Karpas-422 (cell line): ENCODE results near the gene NT5DC1. TPM values are rescaled to one million over a fixed set of nuclear protein-coding genes. Genes with fewer than 3 reads are reported as not detected.

ENCODE experiments used
- DNase-seq: peaks from one replicate; pipeline ENCODE4 v3.0.0-alpha.2; 2015
- H2AFZ ChIP-seq: fragments of 200-600 bp; sonication (generic); 2 replicates; pipeline ENCODE4 v1.6.1; 2014; ENCODE audit warnings: antibody characterized with exemption, low read length, mixed read lengths
- H3K27ac ChIP-seq: fragments of 200-600 bp; sonication (generic); 2 replicates; pipeline ENCODE4 v1.5.1; 2014; ENCODE audit warnings: mild to moderate bottlenecking, low read length, moderate library complexity
- H3K27me3 ChIP-seq: fragments of 200-600 bp; sonication (generic); 2 replicates; pipeline ENCODE4 v1.6.1; 2014; ENCODE audit warnings: low read length, mixed read lengths
- H3K36me3 ChIP-seq: fragments of 200-600 bp; sonication (generic); 2 replicates; pipeline ENCODE4 v1.6.1; 2014; ENCODE audit warnings: low read length, mixed read lengths; ENCODE audit not compliant: insufficient read depth
- H3K4me1 ChIP-seq: fragments of 200-600 bp; sonication (generic); 2 replicates; pipeline ENCODE4 v1.6.1; 2014; ENCODE audit warnings: mild to moderate bottlenecking, low read length, mixed read lengths
- H3K4me2 ChIP-seq: fragments of 200-600 bp; sonication (generic); 2 replicates; pipeline ENCODE4 v1.6.1; 2014; ENCODE audit warnings: low read length, low read depth, mild to moderate bottlenecking; ENCODE audit not compliant: poor library complexity, severe bottlenecking
- H3K4me3 ChIP-seq: fragments of 200-600 bp; sonication (generic); 2 replicates; pipeline ENCODE4 v1.5.1; 2014; ENCODE audit warnings: mild to moderate bottlenecking, antibody characterized with exemption, low read length, mixed read lengths
- H3K79me2 ChIP-seq: fragments of 200-600 bp; sonication (generic); 2 replicates; pipeline ENCODE4 v1.6.1; 2014; ENCODE audit warnings: mild to moderate bottlenecking, low read length, mixed read lengths
- H3K9ac ChIP-seq: fragments of 200-600 bp; sonication (generic); 2 replicates; pipeline ENCODE4 v1.6.0; 2014; ENCODE audit warnings: low read length
- H3K9me2 ChIP-seq: fragments of 200-600 bp; sonication (generic), shearing (Covaris generic); replicated peaks from 2 replicates; pipeline ENCODE4 v1.6.0; 2014; ENCODE audit warnings: mild to moderate bottlenecking, low read length, moderate library complexity; ENCODE audit not compliant: insufficient read depth
- H3K9me3 ChIP-seq: fragments of 300-700, 200-600 bp; sonication (generic); 2 replicates; pipeline ENCODE4 v1.6.1; 2014; ENCODE audit warnings: low read length, mixed read lengths
- H4K20me1 ChIP-seq: fragments of 200-600 bp; sonication (generic); 2 replicates; pipeline ENCODE4 v1.6.1; 2014; ENCODE audit warnings: mild to moderate bottlenecking, antibody characterized with exemption, low read length, low read depth; ENCODE audit not compliant: insufficient read depth
- total RNA-seq: library from RNA; depleted of rRNA; stranded (reverse); fragments of >200 nt; shearing (Covaris generic); gene quantifications from 2 replicates; pipeline ENCODE4 v1.2.3, GENCODE V29; 2014; ENCODE audit warnings: low replicate concordance

NT5DC1 gene
- total RNA-seq, 1 experiment from 2014 or later = 3.0 TPM

DNA sequence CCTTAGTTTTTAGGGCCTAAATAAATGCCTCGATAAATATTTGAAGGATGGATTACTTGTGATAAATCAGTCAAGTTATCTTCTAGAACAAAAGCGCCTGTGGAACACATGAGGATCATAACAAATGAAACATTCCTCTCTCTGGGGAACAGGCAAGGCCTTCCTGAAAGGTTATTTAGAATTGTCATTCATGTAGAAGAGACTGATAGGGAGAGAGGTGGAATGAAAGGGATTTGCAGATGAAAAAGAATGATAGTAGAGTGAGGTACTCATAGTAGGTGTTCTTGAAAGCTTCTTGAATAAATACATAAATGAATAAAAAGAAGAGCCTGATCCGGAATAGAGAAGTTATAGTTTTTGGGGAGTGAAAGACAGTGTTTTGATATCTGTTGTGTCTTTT, 122.7 kb downstream of the NT5DC1 start:
- Histone ChIP-seq H3K4me1 (peaks cover 1% of the 10 kb centered on the region), H3K9me2 (no peaks in the 10 kb centered on the region), H2AFZ (no peak overlapping the region), H3K9ac (no peak overlapping the region), H3K27me3 (no peaks in the 10 kb centered on the region), H3K4me3 (no peak overlapping the region), H3K79me2 (no peaks in the 10 kb centered on the region), H3K27ac (no peak overlapping the region), H3K4me2 (no peak overlapping the region), H4K20me1 (no peaks in the 10 kb centered on the region), H3K36me3 (no peaks in the 10 kb centered on the region), H3K9me3 (no peaks in the 10 kb centered on the region)
- no peak for DNase-seq

DNA sequence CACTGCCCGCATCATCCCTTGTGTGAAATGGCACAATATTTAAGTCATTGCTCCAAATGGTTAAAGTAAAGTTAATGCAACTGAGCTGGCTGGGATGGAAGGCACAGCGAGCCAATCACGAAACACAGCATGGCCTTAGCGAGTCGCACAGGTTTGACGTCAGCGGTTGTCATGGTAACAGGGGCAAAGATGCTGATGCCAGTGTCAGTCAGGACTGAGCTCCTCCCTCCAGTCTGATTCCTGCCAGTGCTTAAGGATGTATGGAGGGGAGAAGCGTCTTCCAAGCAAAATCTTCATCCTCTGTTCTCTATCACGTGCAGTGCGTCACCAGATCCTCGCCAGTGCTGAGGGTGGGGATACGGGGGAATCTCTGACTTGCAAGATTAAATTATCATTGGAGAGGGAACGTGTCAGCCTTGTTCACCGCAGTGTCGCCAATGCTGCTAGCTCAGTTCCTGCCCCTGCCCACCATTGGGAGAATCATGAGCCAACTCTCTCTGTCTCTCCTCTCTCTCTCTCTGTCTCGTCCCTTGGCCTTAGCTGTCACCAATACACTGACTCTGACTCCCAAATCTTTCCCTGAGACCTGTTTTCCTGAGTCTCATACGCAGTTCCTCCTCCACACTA, 128.7 kb downstream of the NT5DC1 start:
- H2AFZ ChIP-seq = 0 out of 2 replicates have a peak overlapping the region, but pooled peaks have one; percentile 36
- H3K4me3 ChIP-seq = peak overlapping the region; percentile 46; the same call in 1 of the 2 replicates
- peaks cover 5% of the 10 kb centered on the region for H3K4me1 ChIP-seq
- no peaks in the 10 kb centered on the region for H3K36me3 ChIP-seq
- H3K9ac ChIP-seq = peak overlapping the region; percentile 29
- H3K4me2 ChIP-seq = peak overlapping the region; percentile 50
- H3K9me2 ChIP-seq = no peaks in the 10 kb centered on the region
- peak; percentile 91 for DNase-seq
- no peaks in the 10 kb centered on the region for H3K9me3 ChIP-seq
- no peaks in the 10 kb centered on the region for H3K79me2 ChIP-seq
- H3K27ac ChIP-seq = no peak overlapping the region
- no peaks in the 10 kb centered on the region for H3K27me3 ChIP-seq
- no peaks in the 10 kb centered on the region for H4K20me1 ChIP-seq

DNA sequence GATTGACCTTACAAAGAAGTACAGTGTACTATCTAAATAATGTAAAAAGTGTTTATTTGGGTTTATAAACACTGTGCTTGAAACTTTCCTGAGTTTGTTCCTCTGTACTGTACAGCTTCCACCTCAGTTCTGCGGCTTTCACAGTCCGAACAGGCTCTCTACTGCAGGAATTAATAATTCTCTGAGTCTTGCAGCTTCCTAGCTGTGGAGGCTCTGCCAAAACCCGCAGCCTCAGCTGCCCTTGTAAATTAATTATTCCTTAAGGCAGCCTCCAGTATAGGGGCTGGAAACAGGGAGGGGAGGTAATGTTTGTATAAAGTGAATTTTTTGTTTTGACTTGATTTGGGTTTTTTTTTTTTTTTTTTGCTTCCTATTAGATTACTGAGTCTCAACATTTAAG, 134.0 kb downstream of the NT5DC1 start:
- H2AFZ ChIP-seq = no peak overlapping the region
- no peak overlapping the region for H3K4me2 ChIP-seq
- no peaks in the 10 kb centered on the region for H4K20me1 ChIP-seq
- H3K36me3 ChIP-seq = no peaks in the 10 kb centered on the region
- no peaks in the 10 kb centered on the region for H3K4me1 ChIP-seq
- DNase-seq = no peak
- H3K27ac ChIP-seq = no peak overlapping the region
- no peaks in the 10 kb centered on the region for H3K9me2 ChIP-seq
- no peak overlapping the region for H3K4me3 ChIP-seq
- no peaks in the 10 kb centered on the region for H3K27me3 ChIP-seq
- H3K9ac ChIP-seq = no peak overlapping the region
- H3K79me2 ChIP-seq = no peaks in the 10 kb centered on the region
- H3K9me3 ChIP-seq = no peaks in the 10 kb centered on the region

DNA sequence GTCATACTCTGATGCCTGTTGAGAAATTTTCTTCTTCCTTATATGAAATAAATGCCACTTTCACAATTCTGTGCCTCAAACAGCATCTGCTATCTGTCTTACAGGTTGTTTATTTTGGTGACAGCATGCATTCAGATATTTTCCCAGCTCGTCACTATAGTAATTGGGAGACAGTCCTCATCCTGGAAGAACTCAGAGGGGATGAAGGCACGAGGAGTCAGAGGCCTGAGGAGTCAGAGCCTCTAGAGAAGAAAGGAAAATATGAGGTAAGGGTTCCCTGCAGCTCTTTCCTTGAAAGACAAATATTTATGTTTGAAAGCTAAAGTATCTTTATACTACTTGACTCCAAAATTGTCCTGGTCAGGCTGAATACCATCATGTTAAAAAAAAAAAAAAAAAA, 137.4 kb downstream of the NT5DC1 start:
- Histone ChIP-seq H3K9me3 (no peaks in the 10 kb centered on the region), H2AFZ (no peak overlapping the region), H3K4me2 (no peak overlapping the region), H3K27me3 (no peaks in the 10 kb centered on the region), H3K9me2 (no peaks in the 10 kb centered on the region), H3K36me3 (no peaks in the 10 kb centered on the region), H3K4me3 (no peak overlapping the region), H3K27ac (no peak overlapping the region), H4K20me1 (no peaks in the 10 kb centered on the region), H3K4me1 (no peaks in the 10 kb centered on the region), H3K9ac (no peak overlapping the region), H3K79me2 (no peaks in the 10 kb centered on the region)
- DNase-seq = no peak

DNA sequence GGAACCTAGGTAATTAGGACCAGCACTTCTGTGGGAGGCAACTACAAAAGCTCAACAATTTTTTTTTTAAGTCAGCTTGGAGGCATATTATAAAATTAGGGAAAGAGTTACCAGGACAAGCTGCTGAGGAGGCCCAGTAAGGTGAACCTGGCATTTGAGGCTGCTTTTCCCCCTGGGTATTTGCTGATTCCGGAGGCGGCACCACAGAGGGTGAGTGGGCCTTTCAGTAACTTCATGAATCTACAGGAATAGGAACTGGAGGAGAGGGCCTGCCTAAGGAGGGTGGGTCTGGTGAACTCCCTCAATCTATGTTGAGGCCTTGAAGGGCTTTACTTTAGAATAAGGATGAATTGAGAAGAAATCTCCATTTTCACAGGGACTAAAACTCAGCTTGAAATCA, 138.6 kb downstream of the NT5DC1 start:
- no peaks in the 10 kb centered on the region for H3K9me3 ChIP-seq

GRCh38 chr6:116239856-116240255, 139.2 kb downstream of the NT5DC1 start:
- H3K4me1 ChIP-seq = no peaks in the 10 kb centered on the region
- DNase-seq = no peak
- H3K9me2 ChIP-seq = no peaks in the 10 kb centered on the region
- H3K9me3 ChIP-seq = no peaks in the 10 kb centered on the region
- H4K20me1 ChIP-seq = no peaks in the 10 kb centered on the region
- H3K79me2 ChIP-seq = no peaks in the 10 kb centered on the region
- H3K36me3 ChIP-seq = no peaks in the 10 kb centered on the region
- H3K27ac ChIP-seq = no peak overlapping the region
- H2AFZ ChIP-seq = no peak overlapping the region
- H3K4me3 ChIP-seq = no peak overlapping the region
- H3K9ac ChIP-seq = no peak overlapping the region
- H3K4me2 ChIP-seq = no peak overlapping the region
- H3K27me3 ChIP-seq = no peaks in the 10 kb centered on the region

More for the DNA sequence above, 138.6 kb downstream of the NT5DC1 start:
- Histone ChIP-seq H3K36me3 (no peaks in the 10 kb centered on the region), H3K27me3 (no peaks in the 10 kb centered on the region), H4K20me1 (no peaks in the 10 kb centered on the region), H3K9me2 (no peaks in the 10 kb centered on the region), H3K4me2 (no peak overlapping the region), H2AFZ (no peak overlapping the region), H3K79me2 (no peaks in the 10 kb centered on the region), H3K9ac (no peak overlapping the region), H3K4me3 (no peak overlapping the region), H3K27ac (no peak overlapping the region), H3K4me1 (no peaks in the 10 kb centered on the region)
- no peak for DNase-seq

DNA sequence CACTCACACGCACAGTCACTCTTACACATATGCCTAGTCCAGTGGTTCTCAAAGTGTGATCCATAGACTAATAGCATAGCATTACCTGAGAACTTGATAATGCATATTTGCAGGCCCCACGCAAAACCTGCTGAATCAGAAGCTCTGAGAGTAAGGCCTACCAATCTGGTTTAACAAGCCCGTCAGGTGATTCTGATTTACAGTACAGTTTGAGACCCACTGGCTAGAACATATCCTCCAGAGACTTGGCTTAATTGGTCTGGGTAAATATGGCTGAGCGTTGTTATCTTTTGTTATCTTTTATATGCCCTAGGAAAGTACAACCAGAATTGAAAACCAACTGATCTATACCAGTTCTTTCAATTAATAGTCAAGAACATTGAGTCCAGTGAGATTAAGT, 143.6 kb downstream of the NT5DC1 start:
- Histone ChIP-seq H3K4me1 (no peaks in the 10 kb centered on the region), H3K27ac (no peak overlapping the region), H3K36me3 (no peaks in the 10 kb centered on the region), H3K9me2 (no peaks in the 10 kb centered on the region), H3K4me3 (no peak overlapping the region), H3K4me2 (no peak overlapping the region), H3K9me3 (no peaks in the 10 kb centered on the region), H3K9ac (no peak overlapping the region), H4K20me1 (no peaks in the 10 kb centered on the region), H3K27me3 (no peaks in the 10 kb centered on the region), H3K79me2 (no peaks in the 10 kb centered on the region), H2AFZ (no peak overlapping the region)
- DNase-seq = no peak

- Histone ChIP-seq H3K4me2 (no peak overlapping the region), H3K27me3 (no peaks in the 10 kb centered on the region)
Observed at GRCh38 chr6:116246089-116246488, 145.4 kb downstream of the NT5DC1 start.

More at GRCh38 chr6:116246089-116246488, 145.4 kb downstream of the NT5DC1 start:
- peaks cover 12% of the 10 kb centered on the region for H3K79me2 ChIP-seq
- no peak for DNase-seq
- H3K9me3 ChIP-seq = no peaks in the 10 kb centered on the region
- no peaks in the 10 kb centered on the region for H3K9me2 ChIP-seq
- H3K27ac ChIP-seq = no peak overlapping the region
- peaks cover 12% of the 10 kb centered on the region for H3K4me1 ChIP-seq
- H3K9ac ChIP-seq = no peak overlapping the region
- no peaks in the 10 kb centered on the region for H4K20me1 ChIP-seq
- H3K4me3 ChIP-seq = no peak overlapping the region
- no peaks in the 10 kb centered on the region for H3K36me3 ChIP-seq
- H2AFZ ChIP-seq = no peak overlapping the region
